Lower leg skin (tissue), 3 donors: ENCODE measurements around the gene IRF8.

ENCODE experiments used
- CTCF ChIP-seq, 3 donors: fragments of 450-650 bp; IDR thresholded peaks; one replicate each; pipeline ENCODE4 v1.5.1; 2016; ENCODE audit warnings: antibody characterized with exemption in 3 of 3, mild to moderate bottlenecking in 3 of 3, moderate library complexity in 2 of 3
- POLR2A ChIP-seq, 2 donors: fragments of 450-650 bp; IDR thresholded peaks; one replicate each; pipeline ENCODE4 v1.6.1; 2016 to 2017; ENCODE audit warnings: antibody characterized with exemption in 2 of 2, mild to moderate bottlenecking in 1 of 2, moderate library complexity in 1 of 2

DNA sequence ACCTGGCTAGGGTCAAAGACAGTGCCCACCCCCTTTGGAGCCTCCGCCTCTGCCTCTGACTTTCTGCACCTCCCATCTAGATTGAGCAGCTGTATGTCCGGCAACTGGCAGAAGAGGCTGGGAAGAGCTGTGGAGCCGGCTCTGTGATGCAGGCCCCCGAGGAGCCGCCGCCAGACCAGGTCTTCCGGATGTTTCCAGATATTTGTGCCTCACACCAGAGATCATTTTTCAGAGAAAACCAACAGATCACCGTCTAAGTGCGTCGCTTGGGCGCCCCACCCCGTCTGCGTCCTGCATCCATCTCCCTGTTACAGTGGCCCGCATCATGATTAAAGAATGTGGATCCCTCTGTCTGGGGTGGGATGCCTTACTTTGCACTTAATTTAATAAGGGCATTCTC is 22.1 kb downstream of the IRF8 start:
- no peak for TF ChIP-seq POLR2A (IDR thresholded peaks at IDR 0.05)
- TF ChIP-seq CTCF (IDR thresholded peaks at IDR 0.05): no peak
